ENCODE results near the gene STARD10.
"Not testable (repeated sequence)": the region's sequence is repeated elsewhere in the genome, so short reads cannot be mapped to it uniquely, and the experiment has no call there.

The STARD10 gene

GRCh38 chr11:72793425-72794367, at the start of gene STARD10:
TSS of gene STARD10 (minus strand) at chr11:72794047. CDS start at chr11:72781181, 12,866 bp downstream.
- DNase-seq: peak; percentile 94

DNA sequence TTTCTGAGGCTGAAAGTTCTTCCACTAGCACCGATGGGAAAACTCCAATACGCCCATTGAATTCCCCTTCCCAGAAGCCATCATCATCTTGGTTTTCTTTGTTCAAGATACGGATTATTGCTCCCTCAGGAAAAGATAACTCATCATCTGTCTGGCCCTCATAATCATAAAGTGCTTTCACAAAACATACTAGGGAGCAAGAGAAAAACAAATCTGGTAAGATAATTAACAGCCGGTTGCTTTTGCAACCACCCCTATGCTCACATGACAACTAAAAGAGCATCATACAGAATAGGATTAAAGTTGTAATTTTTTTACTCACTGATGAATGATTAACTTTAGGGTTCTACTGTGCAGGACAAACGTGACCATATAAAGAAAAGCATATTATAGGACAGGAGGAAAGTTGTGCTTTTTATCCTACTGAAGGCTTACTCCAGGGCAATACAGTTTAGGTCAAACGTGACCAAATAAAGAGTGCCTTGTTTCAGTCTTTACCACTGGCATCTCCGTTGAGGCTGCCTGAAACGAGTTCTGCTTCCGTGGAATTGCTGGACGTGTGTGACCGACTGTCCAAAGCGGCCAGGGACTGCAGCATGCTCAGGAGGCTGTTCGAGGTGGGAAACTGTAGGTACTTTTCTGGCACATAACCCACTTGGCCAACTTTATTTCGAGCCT, 48.9 kb upstream of the STARD10 start:
- no peak for DNase-seq

DNA sequence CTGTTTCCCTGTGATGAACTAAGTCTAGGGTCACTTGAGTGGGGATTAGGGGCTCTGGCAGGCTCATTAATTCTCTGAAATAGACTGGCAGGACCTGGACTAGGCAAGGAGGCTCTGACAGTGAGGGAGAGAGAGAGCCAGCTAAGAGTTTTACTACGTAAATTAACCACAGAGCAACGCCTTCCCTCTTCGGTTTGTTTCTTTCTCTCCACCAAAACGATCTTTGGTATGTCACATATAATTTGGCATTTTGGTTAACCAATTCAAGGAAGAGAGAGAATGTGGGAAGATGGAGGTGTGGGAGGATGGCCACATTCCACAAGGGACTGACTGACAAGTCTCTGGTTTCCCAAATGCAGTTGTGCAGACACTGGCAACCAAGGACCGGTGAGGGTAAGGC, 48.3 kb upstream of the STARD10 start:
- DNase-seq: no peak

- no peak for DNase-seq
These were observed 47.5 kb upstream of the STARD10 start for GRCh38 chr11:72841397-72841796.

DNA sequence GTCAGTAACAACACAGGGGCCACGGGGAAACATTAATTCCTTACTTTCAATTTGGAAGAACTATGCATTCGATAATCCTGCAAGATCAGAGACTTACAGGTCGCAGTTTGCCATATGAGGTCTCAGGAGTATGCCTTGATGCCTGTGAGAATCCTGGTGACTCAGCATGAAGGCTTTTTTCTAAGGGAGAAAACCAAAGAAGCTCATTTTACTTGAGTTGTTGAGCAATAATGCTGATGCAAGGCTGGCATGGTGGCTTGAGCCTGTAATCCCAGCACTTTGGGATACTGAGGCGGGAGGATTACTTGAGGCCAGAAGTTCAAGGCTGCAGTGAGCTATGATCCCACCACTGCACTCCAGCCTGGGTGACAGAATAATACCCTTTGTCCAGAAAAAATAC, 46.9 kb upstream of the STARD10 start:
- DNase-seq: no peak

DNA sequence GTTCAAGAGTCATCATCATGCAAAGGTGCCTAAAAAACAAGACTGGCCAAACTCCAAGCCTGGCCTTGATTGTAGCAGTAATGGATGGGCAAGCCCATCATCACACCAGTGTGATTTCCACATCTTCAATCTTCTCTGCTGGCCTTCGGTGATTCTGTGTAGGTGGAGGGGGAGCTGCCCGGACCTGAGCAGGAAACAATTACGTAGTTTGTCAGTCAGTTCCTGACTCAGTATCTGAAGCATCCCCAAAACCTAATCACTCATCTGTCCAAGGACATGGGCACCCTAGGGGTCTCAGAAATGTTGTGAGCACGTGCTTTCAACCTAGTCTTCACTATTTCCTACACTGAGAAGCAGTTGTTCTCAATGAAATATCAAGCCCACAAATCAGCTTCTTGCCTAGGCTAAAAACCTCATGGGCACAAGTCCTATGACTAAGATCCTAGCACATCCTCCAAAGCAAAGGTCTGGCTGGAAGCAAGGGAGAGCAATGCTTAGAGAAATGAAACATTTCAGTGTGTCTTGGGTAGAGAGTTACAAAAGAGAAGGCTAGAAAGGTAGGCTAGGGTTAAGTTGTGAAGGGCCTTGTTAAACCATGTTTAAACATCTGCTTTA, 45.0 kb upstream of the STARD10 start:
- no peak for DNase-seq

DNA sequence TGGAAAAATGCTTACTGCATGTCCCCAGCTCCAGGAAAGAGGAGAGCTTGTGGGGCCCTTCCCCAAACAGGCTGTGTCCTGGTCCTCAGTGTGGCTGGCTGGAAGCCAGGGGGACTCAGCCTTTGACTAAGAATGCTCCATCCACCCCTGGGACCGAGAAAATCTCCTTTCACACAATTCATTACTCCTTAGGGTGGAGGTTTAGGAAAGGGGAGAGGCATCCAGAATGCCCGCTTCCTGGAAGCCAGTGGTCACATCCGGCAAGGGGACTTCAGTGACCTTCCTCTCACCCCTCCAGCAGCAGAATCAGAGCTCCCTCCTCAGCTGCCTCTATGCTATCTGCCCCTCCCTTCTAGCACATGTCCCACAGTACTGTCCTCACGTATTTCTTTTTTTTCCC, 42.3 kb upstream of the STARD10 start:
- DNase-seq: no peak

GRCh38 chr11:72834905-72835304, 41.1 kb upstream of the STARD10 start:
- DNase-seq: no peak

DNA sequence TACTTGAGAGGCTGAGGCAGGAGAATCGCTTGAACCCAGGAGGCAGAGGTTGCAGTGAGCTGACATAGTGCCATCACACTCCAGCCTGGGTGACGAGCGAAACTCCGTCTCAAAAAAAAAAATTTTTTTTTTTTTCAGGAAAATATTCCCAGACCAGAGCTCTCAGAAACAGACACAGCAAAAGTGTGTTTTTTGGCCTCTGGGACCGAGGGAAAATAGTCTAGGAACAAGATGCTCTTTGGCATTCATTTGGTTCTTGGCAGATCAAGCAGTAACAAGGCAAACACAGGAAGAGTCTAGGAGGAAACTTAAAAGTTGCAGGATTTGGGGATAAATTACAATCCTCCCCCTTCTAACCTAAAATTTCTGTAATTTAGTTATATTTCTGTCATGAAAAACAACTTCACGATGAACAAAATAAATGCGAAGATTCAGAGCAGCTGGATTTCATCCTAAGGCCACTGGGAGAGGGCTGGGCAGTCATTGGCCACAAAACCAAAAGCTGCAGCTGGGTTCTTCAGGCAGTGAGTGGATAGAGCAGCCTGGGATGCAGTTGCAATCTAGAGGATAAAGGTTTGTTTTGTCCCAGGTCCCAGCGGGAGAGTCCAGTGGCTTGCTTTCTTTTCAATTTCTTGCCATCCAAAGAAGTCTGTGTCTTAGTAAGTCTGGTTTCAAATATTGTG, 40.1 kb upstream of the STARD10 start:
- DNase-seq: no peak

- DNase-seq: no peak
These were observed 39.4 kb upstream of the STARD10 start for GRCh38 chr11:72833083-72833733.

DNA sequence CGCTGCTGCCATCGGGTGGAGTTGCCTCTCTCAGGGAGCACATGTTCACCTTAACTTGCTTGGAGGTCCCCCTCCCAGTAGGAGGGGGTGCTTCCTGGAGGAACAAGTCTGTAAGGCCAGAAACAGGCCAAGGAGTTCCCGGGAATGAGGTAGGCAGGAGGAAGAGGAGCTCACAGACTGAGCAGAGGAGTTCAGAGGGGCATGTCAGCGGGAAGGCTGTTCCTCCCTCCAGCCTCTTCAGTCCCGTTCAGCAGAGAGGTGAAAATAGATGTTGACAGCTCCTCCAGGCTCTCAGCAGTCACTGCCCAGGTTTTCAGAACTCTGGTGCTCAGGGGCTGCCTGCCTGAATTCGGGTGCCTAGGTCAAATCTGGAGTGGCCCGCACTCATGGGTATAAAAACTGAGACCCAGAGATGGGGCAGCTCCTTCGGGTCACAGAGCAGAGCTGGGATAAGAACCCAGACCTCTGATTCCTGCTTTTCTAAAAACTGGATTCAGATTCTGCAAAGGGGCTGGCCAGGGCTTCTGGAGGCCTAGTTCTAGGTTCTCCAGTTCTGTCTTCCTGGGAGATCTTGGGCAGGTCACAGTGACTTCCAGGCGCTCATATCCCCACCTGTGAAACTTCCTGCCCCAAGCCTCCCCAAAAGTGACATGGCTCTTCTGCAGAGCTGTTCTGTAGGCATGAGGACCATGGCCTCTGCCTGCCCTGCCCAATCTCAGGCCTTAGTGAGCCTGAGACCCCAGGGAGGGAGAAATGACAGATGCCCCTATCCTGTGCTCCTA, 38.6 kb upstream of the STARD10 start:
- DNase-seq: no peak

DNA sequence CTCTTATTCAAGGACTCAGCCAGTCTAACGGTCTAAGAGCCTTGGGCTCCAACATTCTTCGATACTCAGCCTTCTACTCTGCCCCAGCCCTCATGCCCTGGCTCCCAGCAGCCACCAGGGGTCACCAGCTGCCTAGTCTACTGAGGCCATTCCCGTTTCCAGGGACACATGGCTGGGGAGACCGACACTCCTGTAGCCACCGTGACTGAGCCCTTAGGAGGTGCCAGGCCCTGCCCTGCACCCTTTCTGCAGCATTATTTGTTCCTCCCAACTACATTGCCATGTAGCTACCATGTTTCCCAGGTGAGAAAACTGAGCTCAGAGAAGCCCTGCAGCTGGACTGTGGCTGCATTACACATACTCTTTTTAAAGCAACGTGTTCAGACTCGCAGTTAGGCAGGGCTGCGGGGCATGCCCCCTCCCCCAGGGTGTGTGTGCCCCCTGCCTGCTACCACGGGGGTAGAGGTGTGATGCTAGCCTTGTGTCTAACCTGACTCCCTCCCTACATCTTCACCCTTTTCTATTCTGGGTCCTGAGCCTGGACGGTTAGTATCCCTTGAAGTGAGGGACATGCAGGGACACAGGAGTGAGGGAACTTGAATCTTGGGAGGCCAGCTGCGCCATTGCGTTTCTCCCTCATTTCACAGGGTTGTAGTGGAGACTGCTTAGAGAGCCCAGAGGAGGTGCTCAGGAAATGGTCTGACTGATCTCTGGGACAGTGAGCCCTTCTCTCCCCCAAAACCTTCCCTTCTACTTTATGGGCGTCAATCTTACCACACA, 37.9 kb upstream of the STARD10 start:
- DNase-seq: peak; percentile 62

DNA sequence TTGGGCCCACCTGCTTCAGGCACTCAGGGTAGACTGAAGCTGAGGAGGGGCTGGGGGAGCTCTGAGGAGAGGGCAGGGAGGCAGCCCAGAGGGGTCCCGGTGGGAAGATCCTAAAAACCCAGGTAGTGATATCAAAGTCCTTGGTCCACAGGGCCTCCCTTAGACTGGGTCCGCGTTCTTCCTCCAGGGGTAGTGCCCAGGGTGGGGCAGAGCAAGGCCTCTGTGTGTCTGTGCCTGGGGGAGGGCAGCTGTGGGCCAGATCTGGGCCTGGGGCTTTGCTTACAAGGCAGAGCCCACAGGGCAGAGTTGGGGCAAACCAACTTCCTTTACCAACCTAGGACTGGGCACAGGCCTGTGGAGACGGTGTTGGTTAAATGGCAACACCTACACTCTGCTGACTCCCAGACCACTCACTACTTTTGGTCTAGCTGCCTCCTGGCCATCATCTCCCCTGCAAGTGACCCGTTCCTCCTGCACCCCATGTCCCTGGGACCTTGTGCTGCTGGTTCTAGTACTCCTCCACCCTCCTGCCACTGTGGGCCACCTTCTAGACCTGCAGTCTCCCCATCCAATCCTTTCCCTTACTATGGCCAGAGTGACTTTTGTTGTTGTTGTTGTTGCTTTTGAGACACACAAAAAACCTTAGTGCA, 36.2 kb upstream of the STARD10 start:
- DNase-seq: no peak

DNA sequence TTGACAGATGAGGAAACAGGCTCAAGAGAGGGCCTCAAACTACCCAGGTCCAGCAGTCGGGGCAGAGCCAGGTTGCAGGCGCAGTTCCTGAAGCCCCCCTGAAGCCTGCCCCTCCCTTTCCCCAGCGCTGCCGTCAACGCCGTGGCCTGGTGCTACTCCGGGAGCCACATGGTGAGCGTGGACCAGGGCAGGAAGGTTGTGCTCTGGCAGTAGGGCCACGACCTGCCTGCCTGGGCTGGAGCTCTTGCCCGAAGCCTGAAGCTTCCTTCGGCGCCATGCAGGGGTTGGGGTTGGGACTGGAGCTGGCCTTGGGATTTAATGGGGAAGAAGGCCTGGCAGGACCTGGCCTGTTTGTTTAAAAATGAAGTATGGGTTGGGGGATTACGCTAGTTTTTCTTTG, 35.3 kb upstream of the STARD10 start:
- DNase-seq: no peak

- no peak for DNase-seq
These were observed 34.9 kb upstream of the STARD10 start for GRCh38 chr11:72828692-72829101.

GRCh38 chr11:72828081-72828567, 34.3 kb upstream of the STARD10 start:
- no peak for DNase-seq

DNA sequence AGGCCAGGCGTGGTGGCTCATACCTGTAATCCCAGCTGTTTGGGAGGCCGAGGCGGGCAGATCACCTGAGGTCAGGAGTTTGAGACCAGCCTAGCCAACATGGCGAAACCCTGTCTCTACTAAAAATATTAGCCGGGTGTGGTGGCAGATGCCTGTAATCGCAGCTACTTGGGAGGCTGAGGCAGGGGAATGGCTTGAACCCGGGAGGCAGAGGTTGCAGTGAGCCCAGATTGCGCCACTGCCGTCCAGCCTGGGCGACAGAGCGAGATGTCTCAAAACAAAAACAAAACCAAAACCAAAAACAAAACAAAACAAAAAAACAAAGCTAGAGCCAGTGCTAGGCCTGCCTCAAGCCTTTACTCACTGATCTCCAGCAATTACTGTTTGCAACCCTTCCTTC, 33.8 kb upstream of the STARD10 start:
- DNase-seq: not testable (repeated sequence)

DNA sequence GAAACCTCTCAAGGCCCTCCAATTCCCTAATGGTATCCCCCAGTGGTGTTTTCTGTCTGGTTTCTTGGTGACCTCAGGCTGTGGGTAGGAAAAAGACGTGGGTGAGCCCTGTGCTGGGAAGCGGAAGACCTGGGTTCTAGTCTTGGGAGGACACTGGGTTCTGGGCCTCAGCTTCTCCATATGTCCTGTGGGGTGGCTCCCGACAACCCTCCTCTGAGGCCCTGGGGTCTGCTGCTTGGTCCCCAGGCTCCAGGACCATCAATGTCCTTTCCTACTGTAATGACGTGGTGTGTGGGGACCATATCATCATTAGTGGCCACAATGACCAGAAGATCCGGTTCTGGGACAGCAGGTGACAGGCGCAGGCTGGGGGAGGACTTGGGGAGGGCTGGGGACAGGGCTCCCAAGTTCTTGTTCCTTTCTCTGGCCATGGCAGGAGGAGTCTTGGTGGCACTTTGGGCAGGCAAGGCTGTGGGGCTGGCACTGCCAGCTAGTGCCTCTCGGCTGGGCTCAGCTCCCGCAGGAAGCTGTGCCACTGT, 33.2 kb upstream of the STARD10 start:
- DNase-seq: no peak

DNA sequence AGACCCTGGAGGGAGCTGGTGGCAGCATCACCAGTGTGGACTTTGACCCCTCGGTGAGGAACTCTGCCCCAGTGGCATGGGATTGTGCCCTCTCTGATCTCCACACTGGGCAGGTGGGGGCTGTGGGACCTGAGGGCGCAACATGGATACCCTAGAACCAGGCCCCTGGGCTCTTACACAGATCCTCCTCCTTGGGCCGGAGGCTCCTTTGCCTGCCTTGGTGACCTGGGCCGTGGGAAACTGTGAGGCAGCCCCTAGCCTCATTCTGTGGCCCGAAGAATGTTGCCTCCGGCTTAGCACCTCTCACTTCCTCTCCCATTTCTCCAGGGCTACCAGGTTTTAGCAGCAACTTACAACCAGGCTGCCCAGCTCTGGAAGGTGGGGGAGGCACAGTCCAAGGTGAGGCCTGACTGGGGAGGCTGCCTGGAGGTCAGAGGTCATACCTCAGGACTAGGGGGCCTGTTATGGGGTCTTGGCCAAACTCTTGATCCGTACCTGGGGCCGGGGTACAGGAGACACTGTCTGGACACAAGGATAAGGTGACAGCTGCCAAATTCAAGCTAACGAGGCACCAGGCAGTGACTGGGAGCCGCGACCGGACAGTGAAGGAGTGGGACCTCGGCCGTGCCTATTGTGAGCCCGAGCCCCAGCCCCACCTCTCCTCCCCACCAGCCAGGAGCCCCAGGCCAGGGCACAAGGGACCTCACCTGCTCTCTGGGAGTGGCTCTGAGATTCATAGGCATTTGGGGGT, 32.5 kb upstream of the STARD10 start:
- no peak for DNase-seq
